Rectal smooth muscle tissue (tissue), 1 donor: ENCODE data around the gene C9orf72.

Source experiments
- H3K27ac ChIP-seq: one replicate; pipeline ENCODE4 v1.7.0; 2013; ENCODE audit warnings: low read depth, low read length, inconsistent platforms
- H3K27me3 ChIP-seq: one replicate; pipeline ENCODE4 v1.7.0; 2013; ENCODE audit warnings: low read length; ENCODE audit not compliant: control insufficient read depth, insufficient read depth
- H3K36me3 ChIP-seq: one replicate; pipeline ENCODE4 v1.7.0; 2013; ENCODE audit warnings: low read length; ENCODE audit not compliant: control insufficient read depth, insufficient read depth
- H3K4me1 ChIP-seq: one replicate; pipeline ENCODE4 v1.7.0; 2013; ENCODE audit warnings: low read length; ENCODE audit not compliant: control insufficient read depth, insufficient read depth
- H3K4me3 ChIP-seq: one replicate; pipeline ENCODE4 v1.7.0; 2013; ENCODE audit warnings: low read length
- H3K9ac ChIP-seq: one replicate; pipeline ENCODE4 v1.7.0; 2013; ENCODE audit warnings: low read length

C9orf72 gene

DNA sequence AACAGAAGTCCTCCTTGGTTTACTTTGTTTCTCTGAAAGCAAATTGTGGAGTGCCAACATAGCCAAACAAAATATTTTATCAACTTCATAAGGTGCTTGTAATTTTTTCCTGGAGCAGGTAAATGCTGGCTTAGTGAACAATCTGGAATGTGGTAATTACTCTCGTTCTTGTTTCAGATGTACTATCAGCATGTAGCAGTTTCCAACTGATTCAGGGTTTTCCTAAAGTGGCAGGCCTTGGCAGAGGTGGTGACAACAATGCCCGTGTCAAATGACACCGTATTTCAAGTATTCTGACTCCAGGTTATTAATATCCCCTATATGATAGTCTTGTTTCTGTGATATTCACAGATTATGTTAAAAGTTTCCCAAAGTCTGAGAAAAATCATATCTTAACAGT, 1.2 kb downstream of the C9orf72 start:
- Histone ChIP-seq H3K4me1 (peaks cover 13% of the 10 kb centered on the region), H3K4me3 (no peak overlapping the region), H3K9ac (no peak overlapping the region), H3K27me3 (no peaks in the 10 kb centered on the region), H3K36me3 (no peaks in the 10 kb centered on the region), H3K27ac (peak overlapping the region; percentile 96)

GRCh38 chr9:27571011-27571410, 2.3 kb downstream of the C9orf72 start:
- Histone ChIP-seq H3K9ac (no peak overlapping the region), H3K27ac (no peak overlapping the region), H3K27me3 (no peaks in the 10 kb centered on the region), H3K4me1 (peaks cover 13% of the 10 kb centered on the region), H3K4me3 (no peak overlapping the region), H3K36me3 (no peaks in the 10 kb centered on the region)

DNA sequence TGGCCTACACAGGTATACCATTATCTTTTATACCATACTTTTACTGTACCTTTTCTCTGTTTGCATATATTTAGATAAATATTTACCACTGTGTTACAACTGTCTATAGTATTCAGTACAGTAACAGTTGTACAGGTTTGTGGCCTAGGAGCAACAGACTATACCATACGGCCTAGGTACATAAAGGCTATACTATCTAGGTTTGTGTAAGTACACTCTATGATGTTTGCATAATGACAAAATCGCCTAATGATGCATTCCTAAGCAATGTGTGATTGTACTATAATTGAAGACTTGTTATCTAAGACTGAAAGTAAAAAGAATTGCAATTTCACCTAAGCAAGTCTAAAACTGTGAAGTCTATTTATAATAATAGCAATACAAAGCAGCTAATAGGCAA, 3.9 kb downstream of the C9orf72 start:
- Histone ChIP-seq H3K4me3 (no peak overlapping the region), H3K27me3 (no peaks in the 10 kb centered on the region), H3K4me1 (peaks cover 13% of the 10 kb centered on the region), H3K27ac (no peak overlapping the region), H3K9ac (no peak overlapping the region), H3K36me3 (no peaks in the 10 kb centered on the region)

GRCh38 chr9:27566118-27566517, 7.2 kb downstream of the C9orf72 start:
- H3K9ac ChIP-seq, result no peak overlapping the region
- H3K27ac ChIP-seq, result no peak overlapping the region
- H3K4me1 ChIP-seq, result no peaks in the 10 kb centered on the region
- no peaks in the 10 kb centered on the region for H3K27me3 ChIP-seq
- H3K36me3 ChIP-seq, result no peaks in the 10 kb centered on the region
- H3K4me3 ChIP-seq, result no peak overlapping the region

DNA sequence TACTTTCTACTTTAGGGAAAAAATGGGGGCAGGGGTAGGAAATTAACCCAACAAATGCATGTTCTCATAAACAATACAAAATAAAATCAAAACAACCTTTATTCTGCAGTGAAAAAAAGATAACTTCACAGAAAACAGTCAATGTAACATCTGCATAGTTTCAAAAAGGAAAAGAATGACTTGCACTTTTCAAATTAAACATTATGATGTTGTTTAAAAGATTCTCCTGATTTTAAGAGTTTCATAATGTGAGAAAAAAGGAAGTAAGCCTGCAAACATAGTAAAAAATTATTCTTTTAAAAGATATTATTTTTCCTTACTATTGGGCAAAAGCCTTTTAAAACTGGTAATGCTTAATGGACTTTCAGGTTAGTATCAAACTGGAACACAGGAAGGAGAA, 7.6 kb downstream of the C9orf72 start:
- H3K27ac ChIP-seq, result no peak overlapping the region
- no peaks in the 10 kb centered on the region for H3K27me3 ChIP-seq
- no peaks in the 10 kb centered on the region for H3K4me1 ChIP-seq
- no peaks in the 10 kb centered on the region for H3K36me3 ChIP-seq
- no peak overlapping the region for H3K9ac ChIP-seq
- H3K4me3 ChIP-seq, result no peak overlapping the region

GRCh38 chr9:27564670-27565069, 8.6 kb downstream of the C9orf72 start:
- Histone ChIP-seq H3K9ac (no peak overlapping the region), H3K27me3 (no peaks in the 10 kb centered on the region), H3K4me1 (no peaks in the 10 kb centered on the region), H3K4me3 (no peak overlapping the region), H3K27ac (no peak overlapping the region), H3K36me3 (no peaks in the 10 kb centered on the region)

GRCh38 chr9:27563738-27564430, 9.4 kb downstream of the C9orf72 start:
- Histone ChIP-seq H3K4me1 (no peaks in the 10 kb centered on the region), H3K9ac (no peak overlapping the region), H3K36me3 (no peaks in the 10 kb centered on the region), H3K27me3 (no peaks in the 10 kb centered on the region), H3K4me3 (no peak overlapping the region), H3K27ac (no peak overlapping the region)

- Histone ChIP-seq H3K9ac (no peak overlapping the region), H3K4me3 (no peak overlapping the region), H3K4me1 (no peaks in the 10 kb centered on the region), H3K27me3 (no peaks in the 10 kb centered on the region), H3K27ac (no peak overlapping the region), H3K36me3 (no peaks in the 10 kb centered on the region)
Observed at GRCh38 chr9:27561685-27562084, 11.6 kb downstream of the C9orf72 start.

DNA sequence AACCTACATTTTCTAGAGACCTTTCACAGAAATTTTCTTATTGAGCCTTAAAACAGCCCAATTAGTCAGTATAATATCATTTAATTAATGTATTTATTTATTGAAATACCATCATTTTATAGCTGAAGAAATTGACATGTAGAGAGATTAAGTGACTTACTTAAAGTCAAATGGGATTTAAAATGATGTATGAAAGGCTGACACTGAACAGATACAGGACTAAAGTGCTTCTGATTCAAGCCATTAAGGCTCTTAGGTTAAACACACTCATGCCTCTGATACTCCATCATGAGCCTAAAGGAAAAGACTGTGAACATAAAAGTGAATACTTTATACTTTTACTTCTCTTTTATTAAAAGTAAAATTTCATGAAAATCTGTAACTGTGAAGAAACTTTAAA, 12.8 kb downstream of the C9orf72 start:
- no peaks in the 10 kb centered on the region for H3K27me3 ChIP-seq
- H3K4me3 ChIP-seq, result no peak overlapping the region
- H3K27ac ChIP-seq, result no peak overlapping the region
- no peaks in the 10 kb centered on the region for H3K36me3 ChIP-seq
- H3K4me1 ChIP-seq, result no peaks in the 10 kb centered on the region
- no peak overlapping the region for H3K9ac ChIP-seq

DNA sequence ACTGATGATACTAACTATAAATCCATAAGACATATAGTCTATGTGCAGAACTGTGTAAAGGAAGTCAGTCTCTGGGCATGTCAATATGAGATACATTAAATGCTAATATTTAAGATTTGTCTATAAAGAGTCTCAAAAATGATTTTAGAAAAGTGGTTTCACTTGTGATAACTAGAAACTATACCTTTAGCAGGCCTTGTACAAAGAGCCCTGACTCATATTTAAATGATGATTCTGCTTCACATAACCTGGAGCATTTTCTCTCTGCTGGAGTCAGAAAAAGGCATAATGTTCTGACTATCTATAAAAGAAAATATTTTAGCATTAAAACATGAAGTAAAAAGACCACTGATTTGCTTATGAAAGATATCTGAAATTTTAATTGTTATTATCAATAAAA, 15.0 kb downstream of the C9orf72 start:
- no peaks in the 10 kb centered on the region for H3K4me1 ChIP-seq
- H3K27ac ChIP-seq, result no peak overlapping the region
- no peak overlapping the region for H3K4me3 ChIP-seq
- H3K36me3 ChIP-seq, result no peaks in the 10 kb centered on the region
- H3K9ac ChIP-seq, result no peak overlapping the region
- no peaks in the 10 kb centered on the region for H3K27me3 ChIP-seq

GRCh38 chr9:27556470-27556869, 16.8 kb downstream of the C9orf72 start:
- no peaks in the 10 kb centered on the region for H3K4me1 ChIP-seq
- H3K27me3 ChIP-seq, result no peaks in the 10 kb centered on the region
- H3K36me3 ChIP-seq, result no peaks in the 10 kb centered on the region
- H3K27ac ChIP-seq, result no peak overlapping the region
- no peak overlapping the region for H3K9ac ChIP-seq
- H3K4me3 ChIP-seq, result no peak overlapping the region

GRCh38 chr9:27554712-27555111, 18.6 kb downstream of the C9orf72 start:
- H3K4me1 ChIP-seq, result no peaks in the 10 kb centered on the region
- no peak overlapping the region for H3K27ac ChIP-seq
- H3K36me3 ChIP-seq, result no peaks in the 10 kb centered on the region
- H3K27me3 ChIP-seq, result no peaks in the 10 kb centered on the region
- no peak overlapping the region for H3K9ac ChIP-seq
- H3K4me3 ChIP-seq, result no peak overlapping the region

DNA sequence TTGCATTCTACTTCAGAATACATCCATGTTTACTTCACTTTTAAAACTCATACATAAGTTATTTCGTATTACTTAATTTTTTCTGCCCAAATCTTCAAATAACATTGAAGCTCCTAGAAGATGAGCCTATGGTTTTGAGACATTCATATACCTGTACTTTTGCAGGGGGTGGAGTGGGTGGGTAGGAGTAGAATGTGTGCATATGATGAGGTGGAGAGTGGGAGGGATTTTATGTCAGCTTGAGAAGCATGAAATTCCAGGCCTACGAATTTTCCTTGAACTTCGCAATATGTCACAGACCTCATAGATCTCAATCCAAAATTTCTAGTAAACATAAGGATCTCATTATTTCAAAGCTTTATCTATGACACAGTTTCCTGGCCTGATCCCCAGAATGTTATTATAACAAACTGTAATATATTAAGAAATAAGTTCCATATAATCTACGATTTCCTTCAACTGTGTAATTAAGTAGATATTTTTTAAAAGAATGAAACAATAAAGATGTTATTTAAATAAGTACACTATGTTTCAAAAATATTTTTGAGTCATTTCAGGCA, 24.0 kb downstream of the C9orf72 start:
- H3K9ac ChIP-seq, result no peak overlapping the region
- no peak overlapping the region for H3K4me3 ChIP-seq
- H3K27me3 ChIP-seq, result no peaks in the 10 kb centered on the region
- no peaks in the 10 kb centered on the region for H3K36me3 ChIP-seq
- no peaks in the 10 kb centered on the region for H3K4me1 ChIP-seq
- H3K27ac ChIP-seq, result no peak overlapping the region
